Progenitor cell of endocrine pancreas (in vitro differentiated cells): Measurements from ENCODE around the gene DMBT1. TPM values are rescaled to one million over a fixed set of nuclear protein-coding genes. Genes with fewer than 3 reads are reported as not detected.
A peak's percentile ranks its signal among the peaks of the same experiment; 100 is the strongest.

Experiments
- DNase-seq: peaks from one replicate; pipeline ENCODE4 v3.0.0; 2021; ENCODE audit warnings: low spot score; ENCODE audit not compliant: unreplicated experiment
- H3K27ac Mint-ChIP-seq: 2 replicates; pipeline ENCODE4 v1.8.0; 2021; ENCODE audit warnings: mild to moderate bottlenecking, moderate library complexity, mixed read lengths
- H3K27me3 Mint-ChIP-seq: 2 replicates; pipeline ENCODE4 v1.8.0; 2021; ENCODE audit warnings: mixed read lengths
- H3K36me3 Mint-ChIP-seq: 2 replicates; pipeline ENCODE4 v1.8.0; 2022; ENCODE audit warnings: mixed read lengths; ENCODE audit not compliant: insufficient read depth
- H3K4me1 Mint-ChIP-seq: 2 replicates; pipeline ENCODE4 v1.8.0; 2021; ENCODE audit warnings: low read depth, mixed read lengths
- H3K4me3 Mint-ChIP-seq: 2 replicates; pipeline ENCODE4 v1.8.0; 2021; ENCODE audit warnings: low read depth, mild to moderate bottlenecking, moderate library complexity, mixed read lengths
- H3K9me3 Mint-ChIP-seq: 2 replicates; pipeline ENCODE4 v1.8.0; 2021; ENCODE audit warnings: low read depth, mixed read lengths
- total RNA-seq: library from RNA; stranded (reverse); gene quantifications from 2 replicates; pipeline ENCODE4 v1.2.1, GENCODE V29; 2021
- TF ChIP-seq, protein P1 (sequence below): fragments of 200-600 bp; sonication (generic); IDR thresholded peaks from one replicate; pipeline ENCODE4 v1.5.0; 2021; ENCODE audit warnings: antibody characterized with exemption, mild to moderate bottlenecking; ENCODE audit not compliant: unreplicated experiment

DMBT1 gene
- total RNA-seq, 1 donor from 2014 or later, result 1.0 TPM

DNA sequence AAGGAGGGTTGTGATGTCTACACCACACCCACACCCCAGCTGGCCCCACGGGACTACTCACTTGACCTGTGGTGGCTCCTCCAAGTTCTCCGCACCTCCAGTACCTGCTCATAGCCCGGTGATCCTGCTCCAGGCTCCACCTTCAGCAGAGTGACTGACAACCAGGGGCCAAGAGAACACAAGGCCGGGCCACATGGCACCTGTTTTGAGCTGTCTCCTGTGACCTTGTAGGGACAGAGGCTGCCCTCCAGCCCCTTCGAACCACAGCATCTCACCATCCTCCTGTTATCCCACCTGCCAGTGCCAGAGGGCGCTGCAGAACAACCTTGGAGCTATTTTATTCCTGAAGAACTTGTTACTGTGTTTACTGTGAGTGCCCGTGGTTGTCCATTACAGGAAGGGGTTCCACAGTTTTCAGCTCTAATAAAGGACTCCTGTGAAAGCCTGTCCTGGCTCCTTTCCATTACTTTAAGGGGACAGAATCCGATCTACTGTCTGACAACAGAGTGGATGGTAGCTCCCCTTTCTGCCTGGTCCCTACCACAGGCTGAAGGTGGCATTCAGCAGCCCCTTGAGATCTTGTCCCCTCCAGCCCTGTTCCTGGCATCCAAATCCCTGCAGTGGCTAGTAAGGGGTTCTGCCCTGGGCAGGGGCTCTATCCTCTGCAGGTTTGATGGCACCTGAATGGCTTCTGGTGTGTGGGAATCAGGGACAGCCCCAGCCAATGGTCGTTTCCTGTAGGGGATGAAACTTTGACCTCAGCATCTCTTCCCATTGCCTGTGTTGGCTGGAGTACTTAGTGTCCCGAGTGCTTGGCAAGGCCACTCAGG is 88.3 kb downstream of the DMBT1 start:
- no peak overlapping the region for H3K27ac Mint-ChIP-seq
- peak; percentile 50 for DNase-seq
- TF ChIP-seq, protein P1, sequence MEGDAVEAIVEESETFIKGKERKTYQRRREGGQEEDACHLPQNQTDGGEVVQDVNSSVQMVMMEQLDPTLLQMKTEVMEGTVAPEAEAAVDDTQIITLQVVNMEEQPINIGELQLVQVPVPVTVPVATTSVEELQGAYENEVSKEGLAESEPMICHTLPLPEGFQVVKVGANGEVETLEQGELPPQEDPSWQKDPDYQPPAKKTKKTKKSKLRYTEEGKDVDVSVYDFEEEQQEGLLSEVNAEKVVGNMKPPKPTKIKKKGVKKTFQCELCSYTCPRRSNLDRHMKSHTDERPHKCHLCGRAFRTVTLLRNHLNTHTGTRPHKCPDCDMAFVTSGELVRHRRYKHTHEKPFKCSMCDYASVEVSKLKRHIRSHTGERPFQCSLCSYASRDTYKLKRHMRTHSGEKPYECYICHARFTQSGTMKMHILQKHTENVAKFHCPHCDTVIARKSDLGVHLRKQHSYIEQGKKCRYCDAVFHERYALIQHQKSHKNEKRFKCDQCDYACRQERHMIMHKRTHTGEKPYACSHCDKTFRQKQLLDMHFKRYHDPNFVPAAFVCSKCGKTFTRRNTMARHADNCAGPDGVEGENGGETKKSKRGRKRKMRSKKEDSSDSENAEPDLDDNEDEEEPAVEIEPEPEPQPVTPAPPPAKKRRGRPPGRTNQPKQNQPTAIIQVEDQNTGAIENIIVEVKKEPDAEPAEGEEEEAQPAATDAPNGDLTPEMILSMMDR, result peak; percentile 85
- H3K27me3 Mint-ChIP-seq, result peaks cover 54% of the 10 kb centered on the region
- H3K4me3 Mint-ChIP-seq, result no peak overlapping the region
- no peaks in the 10 kb centered on the region for H3K36me3 Mint-ChIP-seq
- H3K9me3 Mint-ChIP-seq, result no peaks in the 10 kb centered on the region
- H3K4me1 Mint-ChIP-seq, result no peaks in the 10 kb centered on the region

DNA sequence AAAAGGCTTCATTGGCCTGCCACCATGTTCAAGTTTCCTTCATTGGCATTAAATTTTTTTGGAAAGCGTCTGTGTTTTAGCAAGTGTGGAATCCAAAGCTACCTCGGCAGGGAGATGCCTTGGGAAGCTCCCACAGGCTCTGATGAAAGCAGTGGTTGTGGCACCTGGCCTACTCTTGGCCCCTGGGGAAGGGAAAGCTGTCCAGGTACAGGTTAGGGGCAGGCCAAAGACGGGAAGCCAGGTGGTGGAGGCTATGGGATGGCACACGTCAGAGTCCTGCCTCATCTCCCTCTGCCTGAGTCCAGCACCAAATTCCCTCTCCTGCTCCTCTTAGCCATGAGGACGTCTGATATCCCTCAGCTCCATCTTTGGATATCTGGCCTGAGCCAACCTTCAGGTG is 89.3 kb downstream of the DMBT1 start:
- no peak for DNase-seq
- Mint-ChIP-seq H3K9me3 (no peaks in the 10 kb centered on the region), H3K27ac (no peak overlapping the region), H3K27me3 (peaks cover 56% of the 10 kb centered on the region), H3K4me3 (no peak overlapping the region), H3K36me3 (no peaks in the 10 kb centered on the region), H3K4me1 (no peaks in the 10 kb centered on the region)
- TF ChIP-seq, protein P1, result no peak

DNA sequence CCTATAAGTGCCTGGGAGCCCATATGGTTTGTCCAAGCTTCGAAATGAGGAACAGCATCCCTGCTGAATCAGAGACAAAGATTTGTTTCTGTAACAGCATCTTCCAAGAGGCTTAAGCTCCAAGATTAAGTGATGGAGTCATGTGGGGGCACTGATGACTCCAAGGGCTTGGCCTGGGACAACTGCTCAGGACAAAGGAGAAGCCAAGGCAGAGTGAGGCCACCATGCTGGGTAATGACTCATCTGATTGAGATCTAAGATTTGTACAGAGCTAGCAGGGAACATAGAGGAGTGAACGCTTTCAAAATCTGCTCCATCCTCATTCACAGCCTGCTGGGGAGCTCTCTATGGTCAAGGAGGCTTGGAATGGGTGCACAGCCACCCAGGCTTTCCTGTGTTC is 89.8 kb downstream of the DMBT1 start:
- no peak for DNase-seq
- H3K27me3 Mint-ChIP-seq, result peaks cover 59% of the 10 kb centered on the region
- no peak overlapping the region for H3K4me3 Mint-ChIP-seq
- TF ChIP-seq, protein P1, result no peak
- no peak overlapping the region for H3K27ac Mint-ChIP-seq
- no peaks in the 10 kb centered on the region for H3K36me3 Mint-ChIP-seq
- no peaks in the 10 kb centered on the region for H3K4me1 Mint-ChIP-seq
- no peaks in the 10 kb centered on the region for H3K9me3 Mint-ChIP-seq

DNA sequence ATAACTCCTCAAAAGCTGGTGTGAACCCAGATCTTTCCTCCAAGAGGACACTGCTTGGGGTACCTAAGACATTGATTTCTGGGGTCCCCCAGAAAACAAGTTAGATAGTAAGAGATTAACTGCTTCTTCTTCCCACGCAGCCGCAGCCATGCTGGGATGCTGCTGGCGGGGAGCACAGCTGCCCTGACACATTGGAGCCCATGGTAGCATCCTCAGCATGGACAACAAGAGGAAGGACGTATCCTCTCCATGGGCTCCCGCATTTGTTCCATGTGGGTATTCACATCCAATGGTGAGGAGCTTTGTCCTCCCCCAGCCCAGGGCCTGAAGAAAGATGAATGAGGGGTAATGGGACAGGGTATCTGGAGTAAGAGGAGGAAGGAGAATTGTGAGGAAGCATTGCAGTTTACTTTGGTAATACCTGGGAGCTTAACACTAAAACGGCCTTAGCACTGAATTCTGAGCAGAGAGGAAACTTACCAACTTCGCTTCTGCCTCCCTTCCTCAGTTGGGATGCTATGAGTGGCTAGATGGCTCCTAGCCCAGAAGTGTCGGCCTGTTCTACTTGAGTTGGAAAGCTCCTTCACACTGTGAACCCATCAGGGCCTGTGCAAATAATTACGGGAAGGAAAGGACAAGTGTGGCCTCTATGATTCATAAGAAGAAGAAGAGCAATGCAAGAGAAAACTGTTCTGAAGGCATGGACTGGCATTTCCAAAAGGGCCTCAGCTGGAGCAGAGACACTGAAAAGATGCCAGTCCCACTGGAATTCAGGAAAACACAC is 95.2 kb downstream of the DMBT1 start:
- peaks cover 75% of the 10 kb centered on the region for H3K27me3 Mint-ChIP-seq
- TF ChIP-seq, protein P1, result no peak
- no peak overlapping the region for H3K27ac Mint-ChIP-seq
- no peak for DNase-seq
- no peaks in the 10 kb centered on the region for H3K9me3 Mint-ChIP-seq
- H3K36me3 Mint-ChIP-seq, result no peaks in the 10 kb centered on the region
- H3K4me1 Mint-ChIP-seq, result no peaks in the 10 kb centered on the region
- no peak overlapping the region for H3K4me3 Mint-ChIP-seq

DNA sequence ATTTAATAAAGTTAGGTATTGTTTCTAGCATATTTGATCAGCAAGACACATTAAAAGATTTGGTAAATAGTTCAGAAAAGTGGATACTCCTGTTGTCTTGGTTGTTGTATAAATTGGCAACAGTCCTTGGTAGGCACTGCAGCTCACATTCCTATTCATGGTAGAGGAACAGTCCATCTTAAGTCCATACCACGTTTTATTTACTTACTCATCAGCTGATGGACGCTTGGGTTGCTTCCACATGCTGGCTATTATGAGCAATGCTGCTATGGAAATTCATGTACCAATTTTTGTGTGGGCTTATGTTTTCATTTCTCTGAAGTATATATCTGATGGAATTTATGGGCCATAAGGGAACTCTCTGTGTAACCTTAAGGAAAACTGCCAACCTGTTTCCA is 95.8 kb downstream of the DMBT1 start:
- H3K9me3 Mint-ChIP-seq, result no peaks in the 10 kb centered on the region
- no peaks in the 10 kb centered on the region for H3K4me1 Mint-ChIP-seq
- no peak overlapping the region for H3K4me3 Mint-ChIP-seq
- no peaks in the 10 kb centered on the region for H3K36me3 Mint-ChIP-seq
- peaks cover 74% of the 10 kb centered on the region for H3K27me3 Mint-ChIP-seq
- TF ChIP-seq, protein P1, result no peak
- DNase-seq, result no peak
- no peak overlapping the region for H3K27ac Mint-ChIP-seq
